ENCODE data around the gene MMP2. TPM values are rescaled to one million over a fixed set of nuclear protein-coding genes. Genes with fewer than 3 reads are reported as not detected.

MMP2 gene
- total and polyA plus RNA-seq, 2 of the 13 experiments (the other 11 are each of a cell fraction or from before 2014, with no cell fraction given): 0.31 to 1.3 TPM

GRCh38 chr16:55465077-55465896 lies 13.7 kb upstream of the MMP2 start (continued):
- TF ChIP-seq ZSCAN25 (CRISPR knock-in tag; IDR thresholded peaks at IDR 0.05): no peak
- no peak for TF ChIP-seq ZBTB2 (CRISPR knock-in tag; IDR thresholded peaks at IDR 0.05; ENCODE audit: low read depth)
- TF ChIP-seq NCOA2 (CRISPR knock-in tag; IDR thresholded peaks at IDR 0.05): no peak
- no peak for TF ChIP-seq GPN1 (CRISPR knock-in tag; IDR thresholded peaks at IDR 0.05; ENCODE audit: borderline replicate concordance)
- 0 out of 2 replicates have a peak, but pooled peaks have one; percentile 57 for TF ChIP-seq ZBTB26 (CRISPR knock-in tag; IDR thresholded peaks at IDR 0.05; ENCODE audit: borderline replicate concordance)
- TF ChIP-seq ZFP1 (CRISPR knock-in tag; IDR thresholded peaks at IDR 0.05): 0 out of 2 replicates have a peak, but pooled peaks have one; percentile 64
- no peak for TF ChIP-seq ZNF276 (CRISPR knock-in tag; IDR thresholded peaks at IDR 0.05; ENCODE audit: low read depth)
- TF ChIP-seq PRMT3 (CRISPR knock-in tag; IDR thresholded peaks at IDR 0.05; ENCODE audit: borderline replicate concordance, low read depth): no peak
- no peak for TF ChIP-seq JUN (CRISPR knock-in tag; IDR thresholded peaks at IDR 0.05)
- no peak for TF ChIP-seq MLXIP (CRISPR knock-in tag; IDR thresholded peaks at IDR 0.05; ENCODE audit: borderline replicate concordance)
- no peak for TF ChIP-seq CEBPB (IDR thresholded peaks at IDR 0.05; ENCODE audit: borderline replicate concordance, low read depth, low read length)
- TF ChIP-seq LBX2 (CRISPR knock-in tag; IDR thresholded peaks at IDR 0.05; ENCODE audit: borderline replicate concordance): no peak
- no peak for TF ChIP-seq NR2F6 (IDR thresholded peaks at IDR 0.05)
- TF ChIP-seq NR2F6 (CRISPR knock-in tag; IDR thresholded peaks at IDR 0.05): 0 out of 2 replicates have a peak, but pooled peaks have one; percentile 11
- peak; percentile 83; the same call in 1 of the 2 replicates for TF ChIP-seq IKZF5 (CRISPR knock-in tag; IDR thresholded peaks at IDR 0.05)
- TF ChIP-seq SRSF4 (IDR thresholded peaks at IDR 0.05; ENCODE audit: low read depth, low read length, poor library complexity, severe bottlenecking): no peak
- no peak for TF ChIP-seq CHD4 (IDR thresholded peaks at IDR 0.05; ENCODE audit: borderline replicate concordance, low read length)
- TF ChIP-seq MTA1 (CRISPR knock-in tag; IDR thresholded peaks at IDR 0.05; ENCODE audit: borderline replicate concordance): no peak
- peak; percentile 94 for TF ChIP-seq XRCC5 (optimal IDR thresholded peaks at IDR 0.05; ENCODE audit: low read length)
- TF ChIP-seq MZF1 (CRISPR knock-in tag; IDR thresholded peaks at IDR 0.05; ENCODE audit: borderline replicate concordance): no peak

Data from HepG2 (cell line).